IPS-18c (cell line): ENCODE data around the gene SERPINE1.
A peak's percentile ranks its signal among the peaks of the same experiment; 100 is the strongest.
"Not testable (repeated sequence)": the region's sequence is repeated elsewhere in the genome, so short reads cannot be mapped to it uniquely, and the experiment has no call there.

Experiments
- H3K4me3 ChIP-seq: 2 replicates; pipeline ENCODE4 v1.7.0; 2013; ENCODE audit warnings: low read depth, mild to moderate bottlenecking, low read length, moderate library complexity; ENCODE audit not compliant: insufficient read depth
- H3K9me3 ChIP-seq: one replicate; pipeline ENCODE4 v1.6.1; 2013; ENCODE audit warnings: mild to moderate bottlenecking, low read length, moderate library complexity; ENCODE audit not compliant: control insufficient read depth, insufficient read depth

SERPINE1 gene

GRCh38 chr7:101116898-101117297 is 10.0 kb upstream of the SERPINE1 start:
- no peaks in the 10 kb centered on the region for H3K9me3 ChIP-seq
- H3K4me3 ChIP-seq: no peak overlapping the region

- Histone ChIP-seq H3K4me3 (no peak overlapping the region), H3K9me3 (no peaks in the 10 kb centered on the region)
Observed at GRCh38 chr7:101118856-101119255, 8.0 kb upstream of the SERPINE1 start.

- no peaks in the 10 kb centered on the region for H3K9me3 ChIP-seq
Observed at GRCh38 chr7:101119876-101120275, 7.0 kb upstream of the SERPINE1 start.

GRCh38 chr7:101120315-101120714 is 6.6 kb upstream of the SERPINE1 start:
- Histone ChIP-seq H3K9me3 (no peaks in the 10 kb centered on the region), H3K4me3 (no peak overlapping the region)

More at GRCh38 chr7:101119876-101120275, 7.0 kb upstream of the SERPINE1 start:
- H3K4me3 ChIP-seq: no peak overlapping the region

- not testable (repeated sequence) for H3K9me3 ChIP-seq, H3K4me3 ChIP-seq
Observed at GRCh38 chr7:101121631-101121990, 5.3 kb upstream of the SERPINE1 start.

GRCh38 chr7:101121991-101122932 is 4.6 kb upstream of the SERPINE1 start:
- no peaks in the 10 kb centered on the region for H3K9me3 ChIP-seq
- no peak overlapping the region for H3K4me3 ChIP-seq

- Histone ChIP-seq H3K4me3 (no peak overlapping the region), H3K9me3 (no peaks in the 10 kb centered on the region)
Observed at GRCh38 chr7:101122933-101123702, 3.8 kb upstream of the SERPINE1 start.

GRCh38 chr7:101123703-101124068 is 3.2 kb upstream of the SERPINE1 start:
- Histone ChIP-seq H3K4me3 (no peak overlapping the region), H3K9me3 (no peaks in the 10 kb centered on the region)

- Histone ChIP-seq H3K9me3 (no peaks in the 10 kb centered on the region), H3K4me3 (no peak overlapping the region)
Observed at GRCh38 chr7:101124376-101125056, 2.4 kb upstream of the SERPINE1 start.

- Histone ChIP-seq H3K4me3 (no peak overlapping the region), H3K9me3 (no peaks in the 10 kb centered on the region)
Observed at GRCh38 chr7:101125989-101126650, 784 bp upstream of the SERPINE1 start.

GRCh38 chr7:101127460-101128039 is 646 bp downstream of the SERPINE1 start:
- peak overlapping the region; percentile 31; the same call in 1 of the 2 replicates for H3K4me3 ChIP-seq
- H3K9me3 ChIP-seq: no peaks in the 10 kb centered on the region

GRCh38 chr7:101128040-101128834 is 1.3 kb downstream of the SERPINE1 start:
- no peak overlapping the region for H3K4me3 ChIP-seq

GRCh38 chr7:101129603-101130117 is 2.8 kb downstream of the SERPINE1 start:
- Histone ChIP-seq H3K4me3 (no peak overlapping the region), H3K9me3 (no peaks in the 10 kb centered on the region)

More at GRCh38 chr7:101128040-101128834, 1.3 kb downstream of the SERPINE1 start:
- no peaks in the 10 kb centered on the region for H3K9me3 ChIP-seq

GRCh38 chr7:101132626-101133600 is 6.0 kb downstream of the SERPINE1 start:
- not testable (repeated sequence) for H3K4me3 ChIP-seq, H3K9me3 ChIP-seq
